Measurements from ENCODE around the gene AHR. TPM values are rescaled to one million over a fixed set of nuclear protein-coding genes. Genes with fewer than 3 reads are reported as not detected.
"Not testable (repeated sequence)": the region's sequence is repeated elsewhere in the genome, so short reads cannot be mapped to it uniquely, and the experiment has no call there.

The AHR gene
- total RNA-seq, 2 experiments from 2014 or later: 44.9 to 45.9 TPM

GRCh38 chr7:17370901-17371585, 72.6 kb downstream of the AHR start:
- H3K36me3 Mint-ChIP-seq: no peaks in the 10 kb centered on the region
- H3K27ac Mint-ChIP-seq: no peak overlapping the region
- H3K27me3 Mint-ChIP-seq: no peaks in the 10 kb centered on the region
- no peak for DNase-seq
- H3K9me3 Mint-ChIP-seq: no peaks in the 10 kb centered on the region
- H3K4me3 Mint-ChIP-seq: no peak overlapping the region
- H3K4me1 Mint-ChIP-seq: peaks cover under 1% of the 10 kb centered on the region

- Mint-ChIP-seq H3K4me1 (no peaks in the 10 kb centered on the region), H3K36me3 (no peaks in the 10 kb centered on the region), H3K4me3 (no peak overlapping the region), H3K27me3 (no peaks in the 10 kb centered on the region), H3K9me3 (no peaks in the 10 kb centered on the region), H3K27ac (no peak overlapping the region)
- no peak for DNase-seq
Observed at GRCh38 chr7:17371671-17372524, 73.4 kb downstream of the AHR start.

- H3K4me1 Mint-ChIP-seq: no peaks in the 10 kb centered on the region
- no peaks in the 10 kb centered on the region for H3K9me3 Mint-ChIP-seq
- H3K36me3 Mint-ChIP-seq: no peaks in the 10 kb centered on the region
- no peaks in the 10 kb centered on the region for H3K27me3 Mint-ChIP-seq
- no peak overlapping the region for H3K4me3 Mint-ChIP-seq
- no peak overlapping the region for H3K27ac Mint-ChIP-seq
- DNase-seq: no peak
Observed at GRCh38 chr7:17374157-17374556, 75.7 kb downstream of the AHR start.

- no peak overlapping the region for H3K27ac Mint-ChIP-seq
- H3K4me1 Mint-ChIP-seq: no peaks in the 10 kb centered on the region
- H3K27me3 Mint-ChIP-seq: no peaks in the 10 kb centered on the region
- H3K9me3 Mint-ChIP-seq: no peaks in the 10 kb centered on the region
- no peak overlapping the region for H3K4me3 Mint-ChIP-seq
- DNase-seq: no peak
- no peaks in the 10 kb centered on the region for H3K36me3 Mint-ChIP-seq
Observed at GRCh38 chr7:17374654-17375053, 76.2 kb downstream of the AHR start.

- DNase-seq: no peak
- Mint-ChIP-seq H3K9me3 (no peaks in the 10 kb centered on the region), H3K27me3 (no peaks in the 10 kb centered on the region), H3K36me3 (no peaks in the 10 kb centered on the region), H3K4me1 (no peaks in the 10 kb centered on the region), H3K4me3 (no peak overlapping the region), H3K27ac (no peak overlapping the region)
Observed at GRCh38 chr7:17376595-17376994, 78.1 kb downstream of the AHR start.

- H3K36me3 Mint-ChIP-seq: no peaks in the 10 kb centered on the region
- H3K9me3 Mint-ChIP-seq: no peaks in the 10 kb centered on the region
- H3K4me3 Mint-ChIP-seq: no peak overlapping the region
- no peaks in the 10 kb centered on the region for H3K27me3 Mint-ChIP-seq
- no peak for DNase-seq
- H3K4me1 Mint-ChIP-seq: no peaks in the 10 kb centered on the region
- H3K27ac Mint-ChIP-seq: no peak overlapping the region
Observed at GRCh38 chr7:17380736-17381662, 82.5 kb downstream of the AHR start.

GRCh38 chr7:17382408-17383354, 84.2 kb downstream of the AHR start:
- H3K36me3 Mint-ChIP-seq, H3K27me3 Mint-ChIP-seq, H3K4me1 Mint-ChIP-seq, H3K4me3 Mint-ChIP-seq, H3K9me3 Mint-ChIP-seq, DNase-seq, H3K27ac Mint-ChIP-seq: not testable (repeated sequence)

GRCh38 chr7:17384400-17384799, 85.9 kb downstream of the AHR start:
- no peaks in the 10 kb centered on the region for H3K4me1 Mint-ChIP-seq
- H3K4me3 Mint-ChIP-seq: no peak overlapping the region
- H3K27ac Mint-ChIP-seq: no peak overlapping the region
- no peak for DNase-seq
- no peaks in the 10 kb centered on the region for H3K9me3 Mint-ChIP-seq
- no peaks in the 10 kb centered on the region for H3K27me3 Mint-ChIP-seq
- H3K36me3 Mint-ChIP-seq: no peaks in the 10 kb centered on the region

GRCh38 chr7:17385612-17386011, 87.2 kb downstream of the AHR start:
- no peak for DNase-seq
- Mint-ChIP-seq H3K36me3 (no peaks in the 10 kb centered on the region), H3K4me1 (no peaks in the 10 kb centered on the region), H3K27me3 (peaks cover 6% of the 10 kb centered on the region), H3K27ac (no peak overlapping the region), H3K4me3 (no peak overlapping the region), H3K9me3 (no peaks in the 10 kb centered on the region)

GRCh38 chr7:17390392-17390791, 91.9 kb downstream of the AHR start:
- H3K9me3 Mint-ChIP-seq: peaks cover 18% of the 10 kb centered on the region
- no peak for DNase-seq
- no peak overlapping the region for H3K27ac Mint-ChIP-seq
- H3K27me3 Mint-ChIP-seq: peaks cover 17% of the 10 kb centered on the region
- peaks cover 8% of the 10 kb centered on the region for H3K36me3 Mint-ChIP-seq
- no peak overlapping the region for H3K4me3 Mint-ChIP-seq
- no peaks in the 10 kb centered on the region for H3K4me1 Mint-ChIP-seq

- Mint-ChIP-seq H3K4me1 (peaks cover 3% of the 10 kb centered on the region), H3K27ac (no peak overlapping the region), H3K9me3 (peaks cover 18% of the 10 kb centered on the region), H3K36me3 (peaks cover 8% of the 10 kb centered on the region), H3K4me3 (no peak overlapping the region), H3K27me3 (peaks cover 20% of the 10 kb centered on the region)
- DNase-seq: no peak
Observed at GRCh38 chr7:17391366-17391765, 92.9 kb downstream of the AHR start.

GRCh38 chr7:17392846-17393245, 94.4 kb downstream of the AHR start:
- peaks cover 8% of the 10 kb centered on the region for H3K36me3 Mint-ChIP-seq
- no peak overlapping the region for H3K27ac Mint-ChIP-seq
- H3K4me1 Mint-ChIP-seq: peaks cover 3% of the 10 kb centered on the region
- DNase-seq: no peak
- peaks cover 18% of the 10 kb centered on the region for H3K9me3 Mint-ChIP-seq
- H3K27me3 Mint-ChIP-seq: peaks cover 27% of the 10 kb centered on the region
- no peak overlapping the region for H3K4me3 Mint-ChIP-seq

- peaks cover 34% of the 10 kb centered on the region for H3K27me3 Mint-ChIP-seq
- peaks cover 21% of the 10 kb centered on the region for H3K9me3 Mint-ChIP-seq
- not testable (repeated sequence) for H3K4me3 Mint-ChIP-seq, DNase-seq, H3K27ac Mint-ChIP-seq, H3K4me1 Mint-ChIP-seq, H3K36me3 Mint-ChIP-seq
Observed at GRCh38 chr7:17394563-17394962, 96.1 kb downstream of the AHR start.

Measured in activated naive CD8-positive, alpha-beta T cell treated with anti-CD3 and anti-CD28 coated beads for 36 hours (primary cell).